HEK293T (cell line): Measurements from ENCODE around the gene IGDCC3.

Source experiments
- ARNT ChIP-seq: fragments of 450-650 bp; IDR thresholded peaks from 2 replicates; pipeline ENCODE4 v1.6.1; 2017; ENCODE audit warnings: mild to moderate bottlenecking
- BHLHE40 ChIP-seq: fragments of 450-650 bp; IDR thresholded peaks from 2 replicates; pipeline ENCODE4 v1.6.1; 2016; ENCODE audit warnings: mild to moderate bottlenecking, moderate library complexity, borderline replicate concordance
- CTBP1 ChIP-seq: fragments of 450-650 bp; IDR thresholded peaks from 2 replicates; pipeline ENCODE4 v1.6.1; 2016; ENCODE audit warnings: borderline replicate concordance
- FOXA1 ChIP-seq: fragments of 450-650 bp; IDR thresholded peaks from 2 replicates; pipeline ENCODE4 v1.6.1; 2016; ENCODE audit warnings: mild to moderate bottlenecking
- FOXK2 ChIP-seq: fragments of 450-650 bp; IDR thresholded peaks from 2 replicates; pipeline ENCODE4 v1.6.1; 2016; ENCODE audit warnings: mild to moderate bottlenecking
- FOXM1 ChIP-seq: fragments of 450-650 bp; IDR thresholded peaks from 2 replicates; pipeline ENCODE4 v1.6.1; 2017; ENCODE audit warnings: mild to moderate bottlenecking, borderline replicate concordance
- HDGF ChIP-seq: fragments of 450-650 bp; IDR thresholded peaks from 2 replicates; pipeline ENCODE4 v1.6.1; 2017; ENCODE audit warnings: antibody characterized with exemption, borderline replicate concordance
- L3MBTL2 ChIP-seq: fragments of 450-650 bp; conservative IDR thresholded peaks from 2 replicates; pipeline ENCODE4 v1.6.1; 2016; ENCODE audit warnings: mild to moderate bottlenecking
- LEF1 ChIP-seq: fragments of 450-650 bp; IDR thresholded peaks from 2 replicates; pipeline ENCODE4 v1.6.1; 2017; ENCODE audit warnings: mild to moderate bottlenecking, borderline replicate concordance
- SUZ12 ChIP-seq: fragments of 450-650 bp; IDR thresholded peaks from 2 replicates; pipeline ENCODE4 v1.6.1; 2016; ENCODE audit warnings: mild to moderate bottlenecking
- TARDBP ChIP-seq: fragments of 450-650 bp; IDR thresholded peaks from 2 replicates; pipeline ENCODE4 v1.6.1; 2016
- TF ChIP-seq, protein P1 (sequence below): fragments of 450-650 bp; IDR thresholded peaks from 2 replicates; pipeline ENCODE4 v1.6.1; 2016

DNA sequence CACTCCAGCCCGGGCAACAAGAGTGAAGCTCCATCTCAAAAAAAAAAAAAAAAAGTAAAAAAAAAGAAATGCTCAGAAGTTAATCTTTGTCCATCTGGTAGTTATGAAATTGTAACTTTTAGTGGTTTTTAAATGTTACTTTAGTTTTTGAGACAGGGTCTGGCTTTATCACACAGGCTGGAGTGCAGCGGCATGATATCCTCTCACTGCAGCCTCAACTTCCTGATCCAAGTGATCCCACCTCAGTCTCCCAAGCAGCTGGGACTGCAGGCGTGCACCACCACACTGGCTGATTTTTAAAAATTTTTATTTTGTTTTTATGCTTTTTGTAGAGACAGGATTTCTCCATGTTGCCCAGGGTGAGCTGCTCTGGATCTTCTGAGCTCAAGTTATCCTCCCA is 72.0 kb downstream of the IGDCC3 start:
- TF ChIP-seq CTBP1 (no peak), FOXK2 (no peak), LEF1 (no peak), ARNT (no peak), HDGF (no peak), SUZ12 (no peak), TARDBP (no peak), L3MBTL2 (no peak), FOXM1 (no peak), FOXA1 (no peak), BHLHE40 (no peak)
- TF ChIP-seq, protein P1, sequence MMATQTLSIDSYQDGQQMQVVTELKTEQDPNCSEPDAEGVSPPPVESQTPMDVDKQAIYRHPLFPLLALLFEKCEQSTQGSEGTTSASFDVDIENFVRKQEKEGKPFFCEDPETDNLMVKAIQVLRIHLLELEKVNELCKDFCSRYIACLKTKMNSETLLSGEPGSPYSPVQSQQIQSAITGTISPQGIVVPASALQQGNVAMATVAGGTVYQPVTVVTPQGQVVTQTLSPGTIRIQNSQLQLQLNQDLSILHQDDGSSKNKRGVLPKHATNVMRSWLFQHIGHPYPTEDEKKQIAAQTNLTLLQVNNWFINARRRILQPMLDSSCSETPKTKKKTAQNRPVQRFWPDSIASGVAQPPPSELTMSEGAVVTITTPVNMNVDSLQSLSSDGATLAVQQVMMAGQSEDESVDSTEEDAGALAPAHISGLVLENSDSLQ = no peak
